Pancreas (tissue), 10 donors: ENCODE measurements around the gene EYA4. TPM values are rescaled to one million over a fixed set of nuclear protein-coding genes. Genes with fewer than 3 reads are reported as not detected.

Source experiments
- ATAC-seq, 4 donors: fragments of 200-7000 bp; cut with Tn5 transposase; one replicate each; pipeline versions ENCODE4 v1.8.0 to v1.9.1; 2020; ENCODE audit warnings: mild to moderate bottlenecking in 4 of 4, moderate library complexity in 4 of 4
- DNase-seq, 6 donors: peaks; one replicate each; pipeline ENCODE4 v3.0.0-alpha.2; 2020
- FAIRE-seq: peaks from 2 replicates; lab custom pipeline; 2012; peaks lifted over from hg19 to GRCh38; lab: Jason Lieb, UNC
- H3K27ac ChIP-seq, 4 donors: fragments of 200-600 bp; sonication (generic); 1 replicate in 3 of 4; 2 replicates in 1 of 4; pipeline versions ENCODE4 v1.5.0 to v1.8.0; 2020
- H3K27me3 ChIP-seq, 4 donors: fragments of 200-600 bp; one replicate each; pipeline ENCODE4 v1.8.0; 2021
- H3K36me3 ChIP-seq, 3 donors: fragments of 200-600 bp; sonication (generic) in 1 of 3; one replicate each; pipeline versions ENCODE4 v1.5.0 to v1.8.0; 2020 to 2021
- H3K4me1 ChIP-seq, 3 donors: fragments of 200-600 bp; one replicate each; pipeline ENCODE4 v1.8.0; 2021
- H3K4me3 ChIP-seq, 4 donors: fragments of 200-600 bp; sonication (generic) in 2 of 4; one replicate each; pipeline versions ENCODE4 v1.5.0 to v1.8.0; 2020 to 2021
- H3K9me3 ChIP-seq, 4 donors: fragments of 200-600 bp; one replicate each; pipeline ENCODE4 v1.8.0; 2021
- WGBS, 2 donors: extraction: QIAGEN DNeasy Blood & Tissue Kit; methylation state at CpG; one replicate each; pipeline ENCODE4 v1.1.7; 2013; 5-methylcytosine and 5-hydroxymethylcytosine counted together
- intact Hi-C, 3 donors: fragments of 100-400 bp; cut with DNase I; formaldehyde crosslinking; loops; one replicate each; pipeline versions ENCODE4 v1.11.1 to v1.14.2; 2022
- polyA plus RNA-seq, 2 donors: library from polyadenylated mRNA; stranded (reverse); fragments of 200-250 nt; gene quantifications; one replicate each; pipeline ENCODE4 v1.2.3, GENCODE V29; 2013
- total RNA-seq, 6 donors: library from RNA; stranded (reverse); fragmentation: NEBNext Ultra II Directional in 4 of 6; extraction: Animal tissue kit (Norgen Biotek cat#: 25700) in 4 of 6; gene quantifications; one replicate each; pipeline versions ENCODE4 v1.2.1 to v1.2.4, GENCODE V29; 2021 to 2023
- TF ChIP-seq, protein P1 (sequence below), 4 donors: fragments of 200-600 bp; sonication (generic) in 3 of 4; IDR thresholded peaks; one replicate each; pipeline versions ENCODE4 v1.5.0 to v1.8.0; 2021; ENCODE audit warnings: antibody characterized with exemption in 4 of 4
- donor health status: healthy with polysubstance abuse.
- donor health status: DM: no; HTN: no; CAD: no; lungs with moderate emphysema.
- donor health status: DM: no; HTN: no; CAD: no.
- donor health status: control.
- donor health status: control.
- donor health status: Bipolar disorder and iron deficiency.
- donor health status: DM: yes; HTN: yes; CAD: no.
- donor health status: DM: no; HTN: no; CAD: no.
- donor health status: DM: no; HTN: no; CAD: no.
- donor health status: DM: yes; HTN: yes; CAD: no.

EYA4 gene
- total and polyA plus RNA-seq, 8 donors: 0.08 to 1.3 (median 0.19) TPM

DNA sequence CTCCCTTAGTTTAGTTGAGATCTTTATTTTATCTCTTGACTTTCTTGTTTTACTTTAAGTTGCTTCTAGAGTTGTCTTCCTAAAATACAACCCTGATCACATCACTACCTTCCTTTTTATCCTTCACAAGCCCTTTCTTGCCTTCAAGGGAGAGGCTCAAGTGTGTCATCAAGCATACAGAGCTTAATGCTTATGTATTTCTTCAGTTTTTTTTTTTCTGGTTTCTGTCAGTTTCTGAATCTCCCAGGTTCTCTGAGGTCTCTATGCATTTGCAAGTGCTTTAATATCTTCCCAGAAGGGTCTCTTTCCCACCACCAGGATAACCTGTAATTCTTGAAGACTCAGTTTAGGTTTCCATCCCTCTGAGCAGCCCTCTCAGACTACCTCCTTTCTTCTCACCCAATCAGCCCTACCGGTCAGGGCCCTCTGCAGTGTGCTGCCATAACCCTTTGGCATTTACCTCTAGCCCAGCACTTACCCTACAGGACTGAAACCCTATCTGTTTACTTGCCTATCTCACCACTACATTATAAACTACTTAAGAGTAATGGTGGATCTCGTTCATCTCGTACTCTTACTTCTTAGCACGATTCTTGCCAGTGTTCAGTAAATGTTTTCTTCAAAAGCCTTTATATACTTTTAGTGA lies 36.9 kb downstream of the EYA4 start:
- TF ChIP-seq, protein P1, sequence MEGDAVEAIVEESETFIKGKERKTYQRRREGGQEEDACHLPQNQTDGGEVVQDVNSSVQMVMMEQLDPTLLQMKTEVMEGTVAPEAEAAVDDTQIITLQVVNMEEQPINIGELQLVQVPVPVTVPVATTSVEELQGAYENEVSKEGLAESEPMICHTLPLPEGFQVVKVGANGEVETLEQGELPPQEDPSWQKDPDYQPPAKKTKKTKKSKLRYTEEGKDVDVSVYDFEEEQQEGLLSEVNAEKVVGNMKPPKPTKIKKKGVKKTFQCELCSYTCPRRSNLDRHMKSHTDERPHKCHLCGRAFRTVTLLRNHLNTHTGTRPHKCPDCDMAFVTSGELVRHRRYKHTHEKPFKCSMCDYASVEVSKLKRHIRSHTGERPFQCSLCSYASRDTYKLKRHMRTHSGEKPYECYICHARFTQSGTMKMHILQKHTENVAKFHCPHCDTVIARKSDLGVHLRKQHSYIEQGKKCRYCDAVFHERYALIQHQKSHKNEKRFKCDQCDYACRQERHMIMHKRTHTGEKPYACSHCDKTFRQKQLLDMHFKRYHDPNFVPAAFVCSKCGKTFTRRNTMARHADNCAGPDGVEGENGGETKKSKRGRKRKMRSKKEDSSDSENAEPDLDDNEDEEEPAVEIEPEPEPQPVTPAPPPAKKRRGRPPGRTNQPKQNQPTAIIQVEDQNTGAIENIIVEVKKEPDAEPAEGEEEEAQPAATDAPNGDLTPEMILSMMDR (IDR thresholded peaks at IDR 0.05): no peak
- ATAC-seq (no peak), DNase-seq (no peak), FAIRE-seq (no peak)
- Histone ChIP-seq H3K4me1 (no peaks in the 10 kb centered on the region), H3K27ac (no peak overlapping the region), H3K36me3 (no peaks in the 10 kb centered on the region), H3K27me3 (no peaks in the 10 kb centered on the region), H3K4me3 (no peak overlapping the region), H3K9me3 (no peaks in the 10 kb centered on the region)
- intact Hi-C loops: no loop called here
- 47 to 67% methylated on average over 4 of the region's 4 CpGs for WGBS, 2 donors

DNA sequence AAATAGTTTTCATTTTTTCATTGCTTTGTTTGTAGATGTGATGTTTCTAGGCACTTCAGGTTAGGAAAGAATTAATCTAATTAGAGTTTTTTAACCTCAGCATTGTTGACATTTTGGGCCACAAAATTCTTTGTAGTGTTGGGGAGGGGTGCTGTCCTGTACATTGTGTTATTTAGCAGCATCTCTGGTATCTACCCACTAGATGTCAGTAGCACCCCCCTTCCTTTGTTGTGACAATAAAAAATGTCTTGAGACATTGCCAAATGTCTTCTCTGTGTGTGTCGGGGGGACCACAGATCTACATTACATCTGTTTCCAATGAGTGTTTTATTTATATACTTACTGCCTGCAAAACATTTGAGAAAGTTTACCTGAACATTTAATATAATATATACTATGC lies 45.6 kb downstream of the EYA4 start:
- no peaks in the 10 kb centered on the region for H3K27me3 ChIP-seq
- H3K27ac ChIP-seq: no peak overlapping the region
- 17% methylated on average over 1 of the region's 1 CpG for WGBS, 2 donors
- no peaks in the 10 kb centered on the region for H3K9me3 ChIP-seq
- no peaks in the 10 kb centered on the region for H3K4me1 ChIP-seq
- no peaks in the 10 kb centered on the region for H3K36me3 ChIP-seq
- DNase-seq (no peak), ATAC-seq (no peak), FAIRE-seq (no peak)
- intact Hi-C loops: no loop called here
- no peak overlapping the region for H3K4me3 ChIP-seq
- TF ChIP-seq, protein P1 (IDR thresholded peaks at IDR 0.05): peak in 1 of 4 donors; percentile 10

DNA sequence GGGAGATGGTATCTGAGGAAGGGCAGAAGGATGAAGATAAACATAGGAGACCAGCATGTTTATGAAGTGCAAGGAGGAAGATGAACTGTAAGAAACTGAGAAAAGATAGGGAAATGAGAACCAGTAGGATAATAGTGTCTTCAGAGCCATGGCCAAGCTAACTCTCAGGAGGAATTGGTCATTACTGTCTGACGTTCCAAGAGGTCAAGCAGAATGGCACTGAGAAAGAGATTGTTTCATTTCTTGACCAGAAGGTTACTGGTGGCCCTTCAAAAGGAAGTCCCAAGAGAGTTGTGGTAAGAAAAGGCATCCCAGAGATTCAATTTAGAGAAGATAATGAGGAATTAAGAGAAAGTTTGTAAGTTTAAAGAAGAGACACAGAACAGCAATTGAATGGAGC lies 47.5 kb downstream of the EYA4 start:
- H3K36me3 ChIP-seq: no peaks in the 10 kb centered on the region
- FAIRE-seq (no peak), ATAC-seq (no peak), DNase-seq (no peak)
- no peaks in the 10 kb centered on the region for H3K27me3 ChIP-seq
- no peak overlapping the region for H3K27ac ChIP-seq
- H3K9me3 ChIP-seq: no peaks in the 10 kb centered on the region
- no peaks in the 10 kb centered on the region for H3K4me1 ChIP-seq
- WGBS, 2 donors: 38 to 49% methylated on average over 1 of the region's 1 CpG
- intact Hi-C loops: no loop called here
- no peak overlapping the region for H3K4me3 ChIP-seq
- TF ChIP-seq, protein P1 (IDR thresholded peaks at IDR 0.05): no peak

GRCh38 chr6:133289733-133290306 lies 48.7 kb downstream of the EYA4 start:
- FAIRE-seq: no peak
- intact Hi-C loops: no loop called here
- WGBS, 2 donors: 50 to 58% methylated on average over 5 of the region's 5 CpGs

More at GRCh38 chr6:133289733-133290306, 48.7 kb downstream of the EYA4 start:
- no peak for DNase-seq
- Histone ChIP-seq H3K9me3 (no peaks in the 10 kb centered on the region), H3K27ac (no peak overlapping the region), H3K36me3 (no peaks in the 10 kb centered on the region), H3K27me3 (no peaks in the 10 kb centered on the region), H3K4me1 (no peaks in the 10 kb centered on the region), H3K4me3 (no peak overlapping the region)
- ATAC-seq: no peak
- TF ChIP-seq, protein P1 (IDR thresholded peaks at IDR 0.05): no peak
